B cell (primary cell): ENCODE data around the gene CAND2.

Experiments
- EZH2 ChIP-seq: IDR thresholded peaks from 2 replicates; pipeline ENCODE4 v1.6.1; 2012; ENCODE audit warnings: borderline replicate concordance, low read depth, mild to moderate bottlenecking, moderate library complexity, low read length; ENCODE audit not compliant: insufficient read depth, poor library complexity, severe bottlenecking
- TF ChIP-seq, protein P1 (sequence below): fragments of 200-600 bp; IDR thresholded peaks from one replicate; pipeline ENCODE4 v1.8.0; 2022; ENCODE audit warnings: antibody characterized with exemption, mild to moderate bottlenecking

DNA sequence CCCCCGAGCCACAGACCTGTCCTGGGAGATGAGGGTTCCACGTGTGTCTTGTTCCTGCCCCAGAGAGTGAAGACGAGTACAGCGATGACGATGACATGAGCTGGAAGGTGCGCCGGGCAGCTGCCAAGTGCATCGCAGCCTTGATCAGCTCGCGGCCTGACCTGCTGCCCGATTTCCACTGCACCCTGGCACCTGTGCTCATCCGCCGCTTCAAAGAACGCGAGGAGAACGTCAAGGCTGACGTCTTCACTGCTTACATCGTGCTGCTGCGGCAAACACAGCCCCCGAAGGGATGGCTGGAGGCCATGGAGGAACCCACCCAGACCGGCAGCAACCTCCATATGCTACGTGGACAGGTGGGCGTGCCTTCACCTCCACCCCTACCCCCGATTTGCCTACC lies 18.6 kb downstream of the CAND2 start:
- TF ChIP-seq, protein P1, sequence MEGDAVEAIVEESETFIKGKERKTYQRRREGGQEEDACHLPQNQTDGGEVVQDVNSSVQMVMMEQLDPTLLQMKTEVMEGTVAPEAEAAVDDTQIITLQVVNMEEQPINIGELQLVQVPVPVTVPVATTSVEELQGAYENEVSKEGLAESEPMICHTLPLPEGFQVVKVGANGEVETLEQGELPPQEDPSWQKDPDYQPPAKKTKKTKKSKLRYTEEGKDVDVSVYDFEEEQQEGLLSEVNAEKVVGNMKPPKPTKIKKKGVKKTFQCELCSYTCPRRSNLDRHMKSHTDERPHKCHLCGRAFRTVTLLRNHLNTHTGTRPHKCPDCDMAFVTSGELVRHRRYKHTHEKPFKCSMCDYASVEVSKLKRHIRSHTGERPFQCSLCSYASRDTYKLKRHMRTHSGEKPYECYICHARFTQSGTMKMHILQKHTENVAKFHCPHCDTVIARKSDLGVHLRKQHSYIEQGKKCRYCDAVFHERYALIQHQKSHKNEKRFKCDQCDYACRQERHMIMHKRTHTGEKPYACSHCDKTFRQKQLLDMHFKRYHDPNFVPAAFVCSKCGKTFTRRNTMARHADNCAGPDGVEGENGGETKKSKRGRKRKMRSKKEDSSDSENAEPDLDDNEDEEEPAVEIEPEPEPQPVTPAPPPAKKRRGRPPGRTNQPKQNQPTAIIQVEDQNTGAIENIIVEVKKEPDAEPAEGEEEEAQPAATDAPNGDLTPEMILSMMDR: no peak
- no peak for TF ChIP-seq EZH2
